GM10248 (cell line): ENCODE results near the gene GNRHR.
A peak's percentile ranks its signal among the peaks of the same experiment; 100 is the strongest.

ENCODE experiments used
- CTCF ChIA-PET: fragments of 300-600 bp; sonication (Branson Sonifier 250); formaldehyde crosslinking; extraction: SDS; loops from one replicate; lab custom pipeline; 2021; ENCODE audit warnings: antibody characterized with exemption; lab: Yijun Ruan, JAX
- POLR2A ChIA-PET: fragments of 350-650 bp; sonication (Branson Sonifier 250); formaldehyde crosslinking; extraction: SDS; loops from one replicate; lab custom pipeline; 2020; ENCODE audit warnings: antibody characterized with exemption; lab: Yijun Ruan, JAX
- DNase-seq: peaks from one replicate; pipeline ENCODE4 v3.0.0; 2012; ENCODE audit errors: extremely low spot score
- CTCF ChIP-seq: IDR thresholded peaks from 2 replicates; pipeline ENCODE4 v1.5.1; 2012; ENCODE audit warnings: mild to moderate bottlenecking, low read depth; ENCODE audit errors: extremely low read depth, missing control alignments, control extremely low read depth

The GNRHR gene

GRCh38 chr4:67704843-67705242, 49.3 kb downstream of the GNRHR start:
- ChIA-PET CTCF (no interaction called here), POLR2A (no interaction called here)
- TF ChIP-seq CTCF = no peak
- DNase-seq = no peak

GRCh38 chr4:67702166-67702565, 52.0 kb downstream of the GNRHR start:
- POLR2A ChIA-PET = no interaction called here
- CTCF ChIA-PET = interaction anchor here (1.1 to 3.3 kb wide), 5 partner anchors 21 to 167 kb away, joined by 3 to 11 read pairs (median 4); no protein-coding TSS in a partner anchor
- no peak for DNase-seq
- TF ChIP-seq CTCF = no peak

GRCh38 chr4:67701517-67701850, 52.7 kb downstream of the GNRHR start:
- TF ChIP-seq CTCF = no peak
- no peak for DNase-seq
- POLR2A ChIA-PET = interaction anchor here (0.6 to 1.2 kb wide), 2 partner anchors 15 to 133 kb away, joined by 3 read pairs; no protein-coding TSS in a partner anchor
- CTCF ChIA-PET = interaction anchor here (0.7 to 3.3 kb wide), 9 partner anchors 10 to 166 kb away, joined by 3 to 11 read pairs (median 4); no protein-coding TSS in a partner anchor

- POLR2A ChIA-PET = interaction anchor here (0.6 to 1.2 kb wide), 2 partner anchors 16 to 132 kb away, joined by 3 read pairs; no protein-coding TSS in a partner anchor
- CTCF ChIA-PET = interaction anchor here (0.7 to 3.3 kb wide), 13 partner anchors 11 to 166 kb away, joined by 3 to 11 read pairs (median 4); no protein-coding TSS in a partner anchor
- peak; percentile 97 for DNase-seq
- TF ChIP-seq CTCF = peak; percentile 56
Measured at GRCh38 chr4:67700738-67701516, 53.3 kb downstream of the GNRHR start, which contains the start of gene UBA6. Gene UBA6, minus strand, starts transcription at chr4:67701155. Its CDS starts 36 bp downstream, at chr4:67701119.

GRCh38 chr4:67700116-67700737, 54.0 kb downstream of the GNRHR start:
- ChIA-PET CTCF (interaction anchor here (1.0 to 3.3 kb wide), 12 partner anchors 11 to 151 kb away, joined by 3 to 11 read pairs (median 4); no protein-coding TSS in a partner anchor), POLR2A (interaction anchor here (1.2 kb wide), 1 partner anchor 131 kb away, joined by 3 read pairs; no protein-coding TSS in a partner anchor)
- no peak for TF ChIP-seq CTCF
- DNase-seq = peak; percentile 40

- ChIA-PET CTCF (interaction anchor here (1.0 to 3.3 kb wide), 10 partner anchors 12 to 150 kb away, joined by 3 to 11 read pairs (median 4); no protein-coding TSS in a partner anchor), POLR2A (no interaction called here)
- DNase-seq = no peak
- TF ChIP-seq CTCF = no peak
Measured at GRCh38 chr4:67699603-67700002, 54.6 kb downstream of the GNRHR start.
